A673 (cell line): Measurements from ENCODE around the gene APBB3.

Experiments
- EZH2 ChIP-seq: fragments of 200-600 bp; sonication (generic); IDR thresholded peaks from 2 replicates; pipeline ENCODE4 v1.6.1; 2017; ENCODE audit warnings: borderline replicate concordance, low read depth, mild to moderate bottlenecking, mixed read lengths, antibody characterized with exemption, low read length; ENCODE audit not compliant: poor library complexity, severe bottlenecking
- TF ChIP-seq, protein P1 (sequence below): fragments of 300-800, 200-600 bp; sonication (generic); conservative IDR thresholded peaks from 2 replicates; pipeline ENCODE4 v1.5.1; 2017; ENCODE audit warnings: low read depth, mild to moderate bottlenecking, antibody characterized with exemption, low read length, moderate library complexity, mixed read lengths

DNA sequence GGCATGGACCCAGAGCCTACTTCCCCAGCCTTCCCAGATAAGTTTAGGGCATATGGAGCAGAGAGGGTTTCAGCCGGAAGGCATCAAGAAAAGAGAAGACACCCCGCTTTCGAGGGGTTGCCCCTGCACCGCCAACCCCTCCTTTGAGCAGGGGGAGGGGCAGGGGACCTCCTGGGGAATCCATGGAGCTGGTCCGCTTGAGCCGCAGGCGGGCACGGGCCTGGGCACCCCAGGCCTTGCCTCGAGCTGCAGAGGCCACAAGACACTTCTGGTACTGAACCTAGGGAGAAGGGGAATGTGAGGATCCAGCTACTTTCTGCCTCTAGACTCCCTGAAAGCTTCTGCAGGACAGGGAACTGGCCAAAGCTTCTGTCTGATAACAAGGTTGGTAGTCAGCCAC, 5.9 kb downstream of the APBB3 start:
- TF ChIP-seq, protein P1, sequence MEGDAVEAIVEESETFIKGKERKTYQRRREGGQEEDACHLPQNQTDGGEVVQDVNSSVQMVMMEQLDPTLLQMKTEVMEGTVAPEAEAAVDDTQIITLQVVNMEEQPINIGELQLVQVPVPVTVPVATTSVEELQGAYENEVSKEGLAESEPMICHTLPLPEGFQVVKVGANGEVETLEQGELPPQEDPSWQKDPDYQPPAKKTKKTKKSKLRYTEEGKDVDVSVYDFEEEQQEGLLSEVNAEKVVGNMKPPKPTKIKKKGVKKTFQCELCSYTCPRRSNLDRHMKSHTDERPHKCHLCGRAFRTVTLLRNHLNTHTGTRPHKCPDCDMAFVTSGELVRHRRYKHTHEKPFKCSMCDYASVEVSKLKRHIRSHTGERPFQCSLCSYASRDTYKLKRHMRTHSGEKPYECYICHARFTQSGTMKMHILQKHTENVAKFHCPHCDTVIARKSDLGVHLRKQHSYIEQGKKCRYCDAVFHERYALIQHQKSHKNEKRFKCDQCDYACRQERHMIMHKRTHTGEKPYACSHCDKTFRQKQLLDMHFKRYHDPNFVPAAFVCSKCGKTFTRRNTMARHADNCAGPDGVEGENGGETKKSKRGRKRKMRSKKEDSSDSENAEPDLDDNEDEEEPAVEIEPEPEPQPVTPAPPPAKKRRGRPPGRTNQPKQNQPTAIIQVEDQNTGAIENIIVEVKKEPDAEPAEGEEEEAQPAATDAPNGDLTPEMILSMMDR = no peak
- TF ChIP-seq EZH2 = no peak
